GM19099 (cell line): ENCODE results near the gene CDH18.

Experiments
- POLR2A ChIP-seq: IDR thresholded peaks from 3 replicates; pipeline ENCODE4 v1.6.1; 2011; ENCODE audit warnings: low read depth; ENCODE audit not compliant: insufficient read length; ENCODE audit errors: extremely low read depth

CDH18 gene, protein sequence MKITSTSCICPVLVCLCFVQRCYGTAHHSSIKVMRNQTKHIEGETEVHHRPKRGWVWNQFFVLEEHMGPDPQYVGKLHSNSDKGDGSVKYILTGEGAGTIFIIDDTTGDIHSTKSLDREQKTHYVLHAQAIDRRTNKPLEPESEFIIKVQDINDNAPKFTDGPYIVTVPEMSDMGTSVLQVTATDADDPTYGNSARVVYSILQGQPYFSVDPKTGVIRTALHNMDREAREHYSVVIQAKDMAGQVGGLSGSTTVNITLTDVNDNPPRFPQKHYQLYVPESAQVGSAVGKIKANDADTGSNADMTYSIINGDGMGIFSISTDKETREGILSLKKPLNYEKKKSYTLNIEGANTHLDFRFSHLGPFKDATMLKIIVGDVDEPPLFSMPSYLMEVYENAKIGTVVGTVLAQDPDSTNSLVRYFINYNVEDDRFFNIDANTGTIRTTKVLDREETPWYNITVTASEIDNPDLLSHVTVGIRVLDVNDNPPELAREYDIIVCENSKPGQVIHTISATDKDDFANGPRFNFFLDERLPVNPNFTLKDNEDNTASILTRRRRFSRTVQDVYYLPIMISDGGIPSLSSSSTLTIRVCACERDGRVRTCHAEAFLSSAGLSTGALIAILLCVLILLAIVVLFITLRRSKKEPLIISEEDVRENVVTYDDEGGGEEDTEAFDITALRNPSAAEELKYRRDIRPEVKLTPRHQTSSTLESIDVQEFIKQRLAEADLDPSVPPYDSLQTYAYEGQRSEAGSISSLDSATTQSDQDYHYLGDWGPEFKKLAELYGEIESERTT

DNA sequence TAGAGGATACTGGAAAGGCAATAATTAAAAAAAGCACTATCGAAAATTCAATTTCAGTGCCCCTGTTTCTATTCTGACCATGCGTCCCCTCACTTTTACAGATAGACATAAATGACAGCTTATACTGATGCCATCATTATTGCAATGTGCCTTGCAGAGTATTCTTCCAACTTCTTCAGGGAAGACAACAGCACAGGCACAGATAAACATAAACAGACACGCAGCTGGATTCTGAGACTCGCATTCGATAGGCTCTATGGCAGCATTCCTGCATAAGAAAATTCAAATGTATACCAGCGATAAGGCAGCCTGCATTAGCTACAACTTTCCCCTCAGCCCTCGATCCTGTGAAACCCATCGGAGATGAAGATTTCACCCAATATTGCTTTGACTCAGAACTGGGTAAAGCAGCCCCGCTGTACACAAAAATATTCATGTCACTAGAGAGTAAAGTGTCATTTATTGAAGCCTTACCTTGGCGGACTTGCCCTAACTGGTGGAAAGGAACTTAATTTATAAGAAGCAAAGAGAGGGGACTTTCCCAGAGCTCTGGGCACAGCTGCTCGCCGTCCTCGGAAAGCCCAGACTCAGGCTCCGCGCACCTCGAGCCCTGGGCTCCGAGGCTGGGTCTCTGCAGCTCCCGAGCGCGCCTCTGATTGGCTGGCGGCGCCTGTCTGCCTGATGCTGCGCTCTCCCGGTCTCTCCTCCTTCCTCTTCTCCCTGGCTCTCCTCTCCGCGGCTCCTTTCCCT is at the start of gene CDH18:
CDH18 (minus strand) TSS at position 589 of the 750 bp plus-strand sequence. CDS start 149,214 bp downstream, outside the sequence.
- TF ChIP-seq POLR2A, result no peak

DNA sequence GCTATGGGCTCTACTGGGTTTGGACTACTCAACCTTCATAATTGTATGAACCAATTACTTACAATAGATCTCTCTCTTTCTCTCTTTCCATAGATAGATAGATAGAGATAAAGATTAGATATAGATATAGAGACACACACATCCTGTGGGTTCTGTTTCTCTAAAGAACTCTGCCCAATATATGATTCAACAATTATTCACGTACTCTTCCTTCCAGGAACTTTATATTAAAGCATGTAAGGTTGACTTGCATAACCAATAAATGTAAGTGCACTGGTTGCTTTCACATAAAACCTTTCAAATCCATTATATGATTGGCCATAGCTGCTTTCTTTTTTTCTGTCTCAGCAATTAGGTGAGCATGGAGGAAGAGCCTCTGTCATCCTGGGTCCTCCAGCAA is 46.7 kb upstream of the CDH18 start:
- TF ChIP-seq POLR2A, result no peak

DNA sequence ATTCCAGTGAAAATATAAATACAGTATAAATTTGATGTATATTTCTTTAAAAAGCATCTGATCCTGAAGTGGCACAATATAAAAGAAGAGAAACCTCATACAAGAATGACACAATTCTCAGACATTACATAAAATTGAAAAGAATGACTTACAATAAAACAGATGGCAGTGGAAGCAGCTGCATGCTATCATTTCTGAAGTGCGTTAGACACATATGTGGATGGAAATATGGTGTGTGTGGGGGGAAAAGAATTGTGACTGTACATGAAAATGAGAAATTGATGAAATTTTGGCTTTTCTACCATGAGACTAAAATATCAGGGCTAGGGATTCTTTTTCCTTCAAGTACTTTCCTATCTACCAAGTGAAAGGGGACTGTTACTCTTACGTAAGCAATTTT is 45.9 kb upstream of the CDH18 start:
- TF ChIP-seq POLR2A, result no peak

DNA sequence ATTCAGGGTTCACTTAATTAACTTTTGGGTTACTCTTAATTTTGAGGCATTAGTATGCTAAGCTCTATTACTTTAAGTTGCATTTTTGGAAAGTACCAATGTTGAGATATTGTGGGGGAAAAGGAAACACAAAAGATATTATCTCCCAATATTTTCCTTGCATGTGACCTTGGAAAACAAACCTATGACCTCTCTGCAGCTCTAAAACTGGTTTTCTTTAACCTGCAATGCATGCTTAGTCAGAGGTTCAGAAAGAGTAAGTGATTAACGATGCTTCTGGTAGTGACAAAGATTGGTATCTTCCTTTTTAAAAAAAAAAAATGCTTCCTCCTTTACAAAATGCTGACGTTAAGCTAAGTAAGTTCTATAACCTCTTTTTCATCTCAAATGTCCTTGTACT is 44.9 kb upstream of the CDH18 start:
- TF ChIP-seq POLR2A, result no peak

DNA sequence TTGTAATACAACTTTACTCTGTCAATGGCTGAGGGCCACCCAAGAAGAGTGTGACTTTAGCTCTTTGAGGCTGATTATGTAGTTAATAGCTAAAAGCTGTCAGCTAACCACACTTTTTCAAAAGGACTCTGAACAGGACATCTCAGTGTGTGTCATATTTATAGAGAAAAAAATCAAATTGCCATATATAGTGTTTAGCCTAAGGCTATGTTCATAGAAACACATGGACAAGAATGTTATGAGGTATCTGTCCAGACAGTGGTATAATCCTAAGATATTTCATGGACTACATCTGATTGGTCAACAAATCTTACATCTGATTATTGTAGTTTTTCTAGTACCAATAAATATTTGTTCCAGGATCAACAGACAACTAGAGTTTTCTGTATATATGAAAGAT is 42.1 kb upstream of the CDH18 start:
- no peak for TF ChIP-seq POLR2A

DNA sequence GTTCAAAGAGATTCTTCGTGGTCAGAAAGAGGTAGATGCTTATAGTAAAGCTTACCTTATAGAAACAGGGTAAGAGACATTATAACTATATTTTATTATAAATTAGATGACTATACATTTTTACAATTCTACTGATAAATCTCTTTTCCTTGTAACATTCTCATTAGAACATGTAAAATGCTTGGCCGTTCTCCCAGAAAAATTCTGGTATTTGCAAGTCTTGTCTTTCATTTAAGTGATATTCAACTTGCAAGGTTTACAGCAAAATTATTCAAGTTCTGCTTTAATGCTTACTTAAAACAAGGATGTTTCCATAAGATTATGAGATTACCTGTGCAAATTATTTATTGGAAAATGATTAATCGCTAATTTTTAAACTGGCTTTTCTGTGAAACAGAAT is 41.3 kb upstream of the CDH18 start:
- no peak for TF ChIP-seq POLR2A

- no peak for TF ChIP-seq POLR2A
These were observed 40.5 kb upstream of the CDH18 start for GRCh38 chr5:20028506-20028905.

- no peak for TF ChIP-seq POLR2A
These were observed 35.7 kb upstream of the CDH18 start for GRCh38 chr5:20023686-20024180.

GRCh38 chr5:20020247-20020646 is 32.2 kb upstream of the CDH18 start:
- TF ChIP-seq POLR2A, result no peak

GRCh38 chr5:20017021-20017420 is 29.0 kb upstream of the CDH18 start:
- no peak for TF ChIP-seq POLR2A

DNA sequence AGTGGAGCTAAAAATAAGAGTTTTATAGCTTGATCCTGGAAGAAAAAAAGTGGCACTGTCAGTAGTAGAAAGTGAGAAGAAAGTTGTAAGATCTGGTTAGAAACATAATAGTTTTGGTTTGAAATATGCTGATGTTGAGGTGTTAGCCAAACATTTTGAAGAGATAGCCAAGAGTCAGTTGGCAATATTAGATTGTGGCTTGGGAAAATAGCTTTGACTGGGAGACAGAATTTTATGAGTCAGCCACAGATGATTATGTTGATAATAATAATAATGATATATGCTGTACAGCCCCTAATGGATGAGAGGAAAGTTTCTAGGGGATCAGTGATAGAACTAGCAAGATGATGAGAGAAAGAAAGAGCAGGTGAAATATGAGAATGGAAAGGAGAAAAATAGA is 12.4 kb upstream of the CDH18 start:
- no peak for TF ChIP-seq POLR2A

DNA sequence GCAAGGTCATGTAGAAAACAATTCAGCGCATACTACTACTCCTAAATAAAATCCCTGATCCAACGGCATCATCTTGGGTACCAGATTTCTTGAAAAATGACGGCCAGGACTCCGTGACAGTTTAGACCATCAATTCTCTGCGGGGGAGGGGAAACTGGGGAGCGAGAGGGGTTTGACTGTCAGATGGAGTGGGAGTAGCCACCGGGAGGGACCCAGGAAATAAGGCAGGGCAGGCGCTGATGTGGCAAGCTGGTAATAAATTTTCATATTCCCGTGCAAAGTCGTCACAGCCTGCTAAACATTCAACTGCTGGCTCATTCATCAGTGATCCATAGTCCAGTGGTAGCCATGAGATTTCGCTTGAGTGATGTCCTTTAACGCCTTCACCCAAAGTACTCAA is 457 bp upstream of the CDH18 start:
- no peak for TF ChIP-seq POLR2A

- TF ChIP-seq POLR2A, result no peak
These were observed 1.2 kb downstream of the CDH18 start for GRCh38 chr5:19986806-19987205.

- no peak for TF ChIP-seq POLR2A
These were observed 1.9 kb downstream of the CDH18 start for GRCh38 chr5:19986031-19986619.

DNA sequence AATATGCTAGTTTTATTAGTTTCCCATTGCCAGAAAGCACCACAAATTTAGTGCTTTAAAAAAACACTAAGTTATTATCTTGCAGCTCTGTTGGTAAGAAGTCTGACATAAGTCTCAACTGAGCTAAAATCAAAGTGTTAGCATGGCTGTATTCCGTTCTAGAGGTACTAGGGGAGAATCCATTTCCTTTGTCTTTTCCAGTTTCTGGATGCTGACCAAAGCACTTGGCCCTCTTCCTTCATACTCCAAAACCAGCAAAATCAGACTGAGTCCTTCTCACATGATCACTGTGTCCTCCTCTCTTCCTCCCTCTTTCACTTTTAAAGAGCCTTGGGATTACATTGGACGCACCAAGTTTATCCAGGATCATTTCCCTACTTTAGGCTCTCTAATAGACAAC is 9.5 kb downstream of the CDH18 start:
- no peak for TF ChIP-seq POLR2A
